ENCODE data around the gene CEMIP2.

CEMIP2 gene

DNA sequence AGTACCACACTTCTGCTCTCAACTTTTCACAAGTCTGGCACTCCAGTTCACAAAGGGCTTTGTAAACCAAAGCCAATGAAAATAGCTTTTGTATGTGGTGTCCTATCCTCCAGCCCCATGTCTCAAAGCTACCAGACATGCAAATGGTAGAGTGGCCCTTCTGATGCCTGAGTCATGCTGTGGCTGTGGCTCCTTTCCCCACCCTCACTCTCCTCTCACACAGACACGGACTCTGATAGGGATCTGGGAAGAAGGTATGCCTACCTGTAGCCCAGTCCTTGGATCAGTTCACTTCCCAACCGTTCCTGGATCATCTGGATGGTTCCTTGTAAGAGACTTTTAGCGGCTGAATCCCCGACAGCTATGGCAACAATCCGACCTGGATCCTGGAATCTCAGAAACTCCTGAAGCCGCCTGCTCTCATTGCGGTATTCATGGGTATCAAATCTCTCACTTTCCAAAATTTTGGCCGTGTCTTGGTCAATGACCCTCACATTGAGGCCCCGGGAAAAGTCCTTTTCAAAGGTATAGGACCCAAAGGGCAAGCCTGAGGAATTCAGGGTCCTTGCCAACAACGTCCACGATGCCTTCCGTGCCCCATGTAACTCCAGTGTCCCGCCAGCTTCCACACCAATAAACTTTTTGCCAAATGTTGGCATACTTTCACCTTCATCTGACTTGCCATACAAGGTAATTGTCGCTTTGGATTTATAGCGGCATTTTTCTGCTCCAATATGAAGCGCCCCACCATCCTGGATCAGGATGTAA, 23.4 kb downstream of the CEMIP2 start:
- no peak overlapping the region for H3K4me3 ChIP-seq (ENCODE audit: low read length)
- no peak for DNase-seq (ENCODE audit: low read depth)
- TF ChIP-seq, protein P1, sequence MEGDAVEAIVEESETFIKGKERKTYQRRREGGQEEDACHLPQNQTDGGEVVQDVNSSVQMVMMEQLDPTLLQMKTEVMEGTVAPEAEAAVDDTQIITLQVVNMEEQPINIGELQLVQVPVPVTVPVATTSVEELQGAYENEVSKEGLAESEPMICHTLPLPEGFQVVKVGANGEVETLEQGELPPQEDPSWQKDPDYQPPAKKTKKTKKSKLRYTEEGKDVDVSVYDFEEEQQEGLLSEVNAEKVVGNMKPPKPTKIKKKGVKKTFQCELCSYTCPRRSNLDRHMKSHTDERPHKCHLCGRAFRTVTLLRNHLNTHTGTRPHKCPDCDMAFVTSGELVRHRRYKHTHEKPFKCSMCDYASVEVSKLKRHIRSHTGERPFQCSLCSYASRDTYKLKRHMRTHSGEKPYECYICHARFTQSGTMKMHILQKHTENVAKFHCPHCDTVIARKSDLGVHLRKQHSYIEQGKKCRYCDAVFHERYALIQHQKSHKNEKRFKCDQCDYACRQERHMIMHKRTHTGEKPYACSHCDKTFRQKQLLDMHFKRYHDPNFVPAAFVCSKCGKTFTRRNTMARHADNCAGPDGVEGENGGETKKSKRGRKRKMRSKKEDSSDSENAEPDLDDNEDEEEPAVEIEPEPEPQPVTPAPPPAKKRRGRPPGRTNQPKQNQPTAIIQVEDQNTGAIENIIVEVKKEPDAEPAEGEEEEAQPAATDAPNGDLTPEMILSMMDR (IDR thresholded peaks at IDR 0.05; ENCODE audit: insufficient read depth, low read depth, low read length, missing control alignments) = no peak

DNA sequence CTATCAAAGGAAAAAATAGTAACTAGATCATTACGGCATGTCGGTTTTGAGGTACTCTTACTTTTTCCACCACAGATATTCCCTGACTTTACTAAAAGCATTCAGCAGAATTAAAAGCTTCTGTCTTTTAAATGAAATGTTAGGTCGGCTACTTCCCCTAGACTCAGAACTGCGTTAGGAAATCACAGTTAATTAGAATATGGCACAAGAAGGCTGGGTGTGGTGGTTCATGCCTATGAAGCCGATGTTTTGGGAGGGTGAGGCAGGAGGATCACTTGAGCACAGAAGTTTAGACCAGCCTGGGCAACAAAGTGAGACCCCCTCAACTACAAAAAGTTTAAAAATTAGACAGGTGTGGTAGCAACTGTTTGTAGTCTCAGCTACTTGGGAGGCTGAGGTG, 24.4 kb downstream of the CEMIP2 start:
- no peak overlapping the region for H3K4me3 ChIP-seq (ENCODE audit: low read length)
- TF ChIP-seq, protein P1 (IDR thresholded peaks at IDR 0.05; ENCODE audit: insufficient read depth, low read depth, low read length, missing control alignments) = no peak
- no peak for DNase-seq (ENCODE audit: low read depth)

DNA sequence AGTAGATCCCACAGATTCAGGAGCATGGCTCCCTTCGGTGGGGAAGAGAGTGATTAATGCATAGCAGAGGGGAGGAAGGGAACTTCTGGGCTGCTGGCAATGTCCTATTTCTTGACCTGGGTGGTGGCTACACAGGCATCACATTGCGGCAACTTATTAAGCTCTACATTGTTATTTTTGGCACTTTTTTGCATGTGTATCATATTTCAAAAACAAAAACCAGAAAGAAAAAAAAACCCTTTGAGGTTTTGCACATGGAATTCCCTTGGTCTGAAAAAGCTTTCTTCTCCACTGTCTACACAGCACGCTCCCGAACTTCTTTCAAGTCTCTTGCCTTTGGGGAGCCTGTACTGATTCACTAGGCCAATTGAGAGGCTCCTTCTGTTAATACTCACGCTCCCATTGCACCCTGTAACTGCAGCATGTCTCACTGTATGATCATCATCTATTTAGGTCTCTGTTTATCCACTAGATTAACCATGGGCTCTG, 25.1 kb downstream of the CEMIP2 start:
- TF ChIP-seq, protein P1 (IDR thresholded peaks at IDR 0.05; ENCODE audit: insufficient read depth, low read depth, low read length, missing control alignments) = no peak

DNA sequence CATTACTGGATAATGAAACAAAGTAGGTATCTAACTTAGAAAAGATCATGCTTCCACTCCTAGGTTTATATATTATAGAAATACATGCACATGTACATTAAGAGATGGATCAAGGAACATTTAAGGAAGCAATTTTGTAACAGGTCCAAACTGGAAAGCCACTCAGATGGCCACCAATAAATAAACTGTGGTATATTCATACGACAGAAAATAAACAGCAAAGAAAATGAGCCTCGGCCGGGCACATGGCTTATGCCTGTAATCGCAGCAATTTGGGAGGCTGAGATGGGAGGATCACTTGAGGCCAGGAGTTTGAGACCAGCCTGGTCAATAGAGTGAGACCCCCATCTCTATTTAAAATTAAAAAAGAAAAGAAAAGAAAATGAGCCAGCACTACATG, 25.6 kb downstream of the CEMIP2 start:
- TF ChIP-seq, protein P1 (IDR thresholded peaks at IDR 0.05; ENCODE audit: insufficient read depth, low read depth, low read length, missing control alignments) = no peak
- DNase-seq (ENCODE audit: low read depth) = no peak
- no peak overlapping the region for H3K4me3 ChIP-seq (ENCODE audit: low read length)

More for the DNA sequence above, 25.1 kb downstream of the CEMIP2 start:
- no peak for DNase-seq (ENCODE audit: low read depth)
- no peak overlapping the region for H3K4me3 ChIP-seq (ENCODE audit: low read length)

DNA sequence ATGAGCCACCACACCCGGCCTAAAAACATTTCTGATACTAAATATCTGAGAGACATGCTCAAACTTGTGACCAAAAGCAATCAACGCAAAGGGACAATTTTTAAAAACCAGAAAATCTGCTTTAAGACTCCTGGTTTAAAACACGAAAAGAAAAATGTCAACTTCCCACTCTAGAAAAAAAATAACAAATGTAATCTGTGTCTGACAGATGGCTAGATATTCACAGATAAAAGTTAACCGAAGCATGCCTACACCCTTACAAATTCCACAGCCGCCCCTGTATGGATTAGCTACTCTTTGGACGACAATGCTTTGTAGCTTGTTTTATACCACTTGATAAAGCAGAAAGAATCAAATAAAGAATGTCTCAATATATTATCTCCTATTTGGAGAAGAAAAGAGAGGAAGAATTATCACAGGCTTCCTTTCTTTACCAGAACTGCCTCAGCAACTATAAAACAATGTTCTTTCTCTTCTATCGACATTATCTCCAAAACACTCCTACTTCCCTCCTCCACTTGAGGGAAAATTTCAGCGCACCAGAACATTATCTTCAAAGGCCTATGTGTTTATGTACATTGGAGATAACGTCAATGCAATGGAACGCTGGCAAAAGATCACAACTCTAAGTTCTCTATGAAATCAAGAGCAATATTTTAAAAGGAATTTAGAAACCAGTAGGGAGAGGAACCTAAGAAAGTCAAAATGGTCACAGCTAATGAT, 26.2 kb downstream of the CEMIP2 start:
- peak; percentile 33 for DNase-seq (ENCODE audit: low read depth)
- TF ChIP-seq, protein P1 (IDR thresholded peaks at IDR 0.05; ENCODE audit: insufficient read depth, low read depth, low read length, missing control alignments) = no peak
- no peak overlapping the region for H3K4me3 ChIP-seq (ENCODE audit: low read length)

DNA sequence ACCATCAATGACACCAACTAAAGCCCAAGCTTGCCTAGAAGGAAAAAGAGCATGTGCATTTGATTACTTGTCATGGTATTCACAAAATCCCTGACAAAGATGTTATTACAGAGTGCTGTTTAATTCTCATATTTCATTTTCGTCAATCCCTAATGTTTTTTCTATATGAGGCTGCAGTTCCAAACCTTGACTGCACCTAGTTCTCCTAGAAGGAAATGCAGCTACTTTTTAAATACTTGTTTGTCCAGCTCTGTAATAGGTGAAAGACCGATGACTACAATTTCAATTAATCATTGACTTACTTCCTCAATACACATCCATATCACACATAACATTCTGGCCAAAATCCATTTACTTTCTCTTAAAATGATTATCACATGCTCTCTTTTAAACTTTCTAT, 28.1 kb downstream of the CEMIP2 start:
- H3K4me3 ChIP-seq (ENCODE audit: low read length) = no peak overlapping the region
- TF ChIP-seq, protein P1 (IDR thresholded peaks at IDR 0.05; ENCODE audit: insufficient read depth, low read depth, low read length, missing control alignments) = no peak
- DNase-seq (ENCODE audit: low read depth) = peak; percentile 38
